ENCODE data around the gene SORCS2.

Gene SORCS2

GRCh38 chr4:7192252-7193029 is at the start of gene SORCS2:
TSS of gene SORCS2 (plus strand) at chr4:7192538.
- no peak within 1 kb of the TSS for H3K27ac ChIP-seq
- TF ChIP-seq CTCF (conservative IDR thresholded peaks at IDR 0.05): peak; percentile 90

GRCh38 chr4:7144374-7145290 is 47.7 kb upstream of the SORCS2 start:
- TF ChIP-seq CTCF (conservative IDR thresholded peaks at IDR 0.05): no peak

GRCh38 chr4:7145291-7145934 is 46.9 kb upstream of the SORCS2 start:
- no peak overlapping the region for H3K27ac ChIP-seq
- TF ChIP-seq CTCF (conservative IDR thresholded peaks at IDR 0.05): no peak

More at GRCh38 chr4:7144374-7145290, 47.7 kb upstream of the SORCS2 start:
- no peak overlapping the region for H3K27ac ChIP-seq

GRCh38 chr4:7146059-7146785 is 46.1 kb upstream of the SORCS2 start:
- H3K27ac ChIP-seq: no peak overlapping the region
- TF ChIP-seq CTCF (conservative IDR thresholded peaks at IDR 0.05): no peak

- no peak overlapping the region for H3K27ac ChIP-seq
- no peak for TF ChIP-seq CTCF (conservative IDR thresholded peaks at IDR 0.05)
Measured at GRCh38 chr4:7146786-7147115, 45.6 kb upstream of the SORCS2 start.

GRCh38 chr4:7147261-7147660 is 45.1 kb upstream of the SORCS2 start:
- no peak for TF ChIP-seq CTCF (conservative IDR thresholded peaks at IDR 0.05)
- H3K27ac ChIP-seq: no peak overlapping the region
